Activated CD8-positive, alpha-beta T cell treated with anti-CD3 and anti-CD28 coated beads for 36 hours (primary cell): ENCODE measurements around the gene CDKAL1. TPM values are rescaled to one million over a fixed set of nuclear protein-coding genes. Genes with fewer than 3 reads are reported as not detected.
"Not testable (repeated sequence)": the region's sequence is repeated elsewhere in the genome, so short reads cannot be mapped to it uniquely, and the experiment has no call there.

Experiments used
- ATAC-seq: fragments of 200-7000 bp; cut with Tn5 transposase; one replicate; pipeline ENCODE4 v1.10.0; 2021; ENCODE audit warnings: mild to moderate bottlenecking, moderate library complexity
- CTCF ChIA-PET: fragments of 350-600 bp; sonication (Branson Sonifier 250); formaldehyde crosslinking; loops from one replicate; lab custom pipeline; 2021; ENCODE audit warnings: antibody characterized with exemption; lab: Charles Lee
- POLR2A ChIA-PET: fragments of 350-600 bp; sonication (Branson Sonifier 250); formaldehyde crosslinking; loops from one replicate; lab custom pipeline; 2021; ENCODE audit warnings: antibody characterized with exemption; lab: Charles Lee
- DNase-seq: peaks from one replicate; pipeline ENCODE4 v3.0.0-alpha.2; 2020
- H3K27ac Mint-ChIP-seq: one replicate; pipeline ENCODE4 v1.8.0; 2021; ENCODE audit warnings: mild to moderate bottlenecking, mixed read lengths
- H3K27me3 Mint-ChIP-seq: one replicate; pipeline ENCODE4 v1.8.0; 2021; ENCODE audit warnings: mixed read lengths
- H3K36me3 Mint-ChIP-seq: one replicate; pipeline ENCODE4 v1.8.0; 2021; ENCODE audit warnings: low read depth, mixed read lengths
- H3K4me1 Mint-ChIP-seq: one replicate; pipeline ENCODE4 v1.8.0; 2021; ENCODE audit warnings: low read depth, mixed read lengths
- H3K4me3 Mint-ChIP-seq: one replicate; pipeline ENCODE4 v1.8.0; 2021; ENCODE audit warnings: mild to moderate bottlenecking, moderate library complexity, mixed read lengths
- H3K9me3 Mint-ChIP-seq: one replicate; pipeline ENCODE4 v1.8.0; 2021; ENCODE audit warnings: mixed read lengths
- intact Hi-C: fragments of 100-400 bp; cut with micrococcal nuclease; formaldehyde crosslinking; loops from one replicate; pipeline ENCODE4 v1.10.0; 2022
- total RNA-seq, 2 experiments: library from RNA; stranded (reverse); gene quantifications; one replicate each; pipeline ENCODE4 v1.2.3, GENCODE V29; 2021
- TF ChIP-seq, protein P1 (sequence below): fragments of 200-600 bp; IDR thresholded peaks from one replicate; pipeline ENCODE4 v1.8.0; 2022; ENCODE audit warnings: antibody characterized with exemption, mild to moderate bottlenecking

The CDKAL1 gene
- total RNA-seq, 2 experiments from 2014 or later, result 21.6 to 23.6 TPM

GRCh38 chr6:20606831-20607230, 72.6 kb downstream of the CDKAL1 start:
- Mint-ChIP-seq H3K27ac (no peak overlapping the region), H3K4me1 (peaks cover 2% of the 10 kb centered on the region), H3K9me3 (peaks cover 6% of the 10 kb centered on the region), H3K4me3 (no peak overlapping the region), H3K27me3 (no peaks in the 10 kb centered on the region), H3K36me3 (peaks cover 18% of the 10 kb centered on the region)
- POLR2A ChIA-PET, result no interaction called here
- TF ChIP-seq, protein P1, sequence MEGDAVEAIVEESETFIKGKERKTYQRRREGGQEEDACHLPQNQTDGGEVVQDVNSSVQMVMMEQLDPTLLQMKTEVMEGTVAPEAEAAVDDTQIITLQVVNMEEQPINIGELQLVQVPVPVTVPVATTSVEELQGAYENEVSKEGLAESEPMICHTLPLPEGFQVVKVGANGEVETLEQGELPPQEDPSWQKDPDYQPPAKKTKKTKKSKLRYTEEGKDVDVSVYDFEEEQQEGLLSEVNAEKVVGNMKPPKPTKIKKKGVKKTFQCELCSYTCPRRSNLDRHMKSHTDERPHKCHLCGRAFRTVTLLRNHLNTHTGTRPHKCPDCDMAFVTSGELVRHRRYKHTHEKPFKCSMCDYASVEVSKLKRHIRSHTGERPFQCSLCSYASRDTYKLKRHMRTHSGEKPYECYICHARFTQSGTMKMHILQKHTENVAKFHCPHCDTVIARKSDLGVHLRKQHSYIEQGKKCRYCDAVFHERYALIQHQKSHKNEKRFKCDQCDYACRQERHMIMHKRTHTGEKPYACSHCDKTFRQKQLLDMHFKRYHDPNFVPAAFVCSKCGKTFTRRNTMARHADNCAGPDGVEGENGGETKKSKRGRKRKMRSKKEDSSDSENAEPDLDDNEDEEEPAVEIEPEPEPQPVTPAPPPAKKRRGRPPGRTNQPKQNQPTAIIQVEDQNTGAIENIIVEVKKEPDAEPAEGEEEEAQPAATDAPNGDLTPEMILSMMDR, result no peak
- DNase-seq (no peak), ATAC-seq (no peak)
- intact Hi-C loops, result no loop called here
- CTCF ChIA-PET, result no interaction called here

- intact Hi-C loops, result no loop called here
- ATAC-seq (no peak), DNase-seq (no peak)
- Mint-ChIP-seq H3K36me3 (peaks cover 13% of the 10 kb centered on the region), H3K4me3 (no peak overlapping the region), H3K27me3 (no peaks in the 10 kb centered on the region), H3K9me3 (peaks cover 6% of the 10 kb centered on the region), H3K27ac (no peak overlapping the region), H3K4me1 (peaks cover 2% of the 10 kb centered on the region)
- ChIA-PET POLR2A (no interaction called here), CTCF (no interaction called here)
- TF ChIP-seq, protein P1, result no peak
These were observed 74.1 kb downstream of the CDKAL1 start for GRCh38 chr6:20608356-20608755.

- TF ChIP-seq, protein P1, result no peak
- no peak for DNase-seq
- intact Hi-C loops, result no loop called here
- Mint-ChIP-seq H3K27me3 (no peaks in the 10 kb centered on the region), H3K4me1 (peaks cover 4% of the 10 kb centered on the region), H3K27ac (no peak overlapping the region), H3K4me3 (no peak overlapping the region), H3K36me3 (peaks cover 13% of the 10 kb centered on the region), H3K9me3 (peaks cover 6% of the 10 kb centered on the region)
- ChIA-PET CTCF (no interaction called here), POLR2A (no interaction called here)
- no peak for ATAC-seq
These were observed 74.6 kb downstream of the CDKAL1 start for GRCh38 chr6:20608905-20609304.

DNA sequence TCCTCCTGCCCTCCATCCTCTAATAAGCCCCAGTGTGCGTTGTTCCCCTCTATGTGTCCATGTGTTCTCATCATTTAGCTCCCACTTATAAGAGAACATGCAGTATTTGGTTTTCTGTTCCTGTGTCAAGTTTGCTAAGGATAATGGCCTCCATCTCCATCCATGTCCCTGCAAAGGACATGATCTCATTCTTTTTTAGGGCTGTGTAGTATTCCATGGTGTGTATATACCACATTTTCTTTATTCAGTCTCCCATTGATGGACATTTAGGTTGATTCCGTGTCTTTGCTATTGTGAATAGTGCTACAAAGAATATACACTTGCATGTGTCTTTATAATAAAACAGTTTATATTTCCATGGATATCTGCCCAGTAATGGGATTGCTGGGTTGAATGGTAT, 75.7 kb downstream of the CDKAL1 start:
- H3K27me3 Mint-ChIP-seq, H3K4me1 Mint-ChIP-seq, H3K9me3 Mint-ChIP-seq, H3K4me3 Mint-ChIP-seq, intact Hi-C loops, CTCF ChIA-PET, ATAC-seq, H3K27ac Mint-ChIP-seq, DNase-seq: not testable (repeated sequence)
- H3K36me3 Mint-ChIP-seq, result peaks cover 18% of the 10 kb centered on the region
- POLR2A ChIA-PET, result interaction anchor here (0.6 to 0.7 kb wide), 2 partner anchors 28 to 66 kb away, joined by 4 to 6 read pairs; no protein-coding TSS in a partner anchor

- Mint-ChIP-seq H3K4me3 (no peak overlapping the region), H3K27me3 (no peaks in the 10 kb centered on the region), H3K36me3 (peaks cover 18% of the 10 kb centered on the region), H3K9me3 (peaks cover 6% of the 10 kb centered on the region), H3K4me1 (peaks cover 4% of the 10 kb centered on the region), H3K27ac (no peak overlapping the region)
- ATAC-seq, result no peak
- intact Hi-C loops, result no loop called here
- CTCF ChIA-PET, result no interaction called here
- POLR2A ChIA-PET, result interaction anchor here (0.6 kb wide), 1 partner anchor 986 kb away, joined by 3 read pairs; no protein-coding TSS in a partner anchor
- no peak for DNase-seq
- TF ChIP-seq, protein P1, result no peak
These were observed 76.5 kb downstream of the CDKAL1 start for GRCh38 chr6:20610636-20611370.

DNA sequence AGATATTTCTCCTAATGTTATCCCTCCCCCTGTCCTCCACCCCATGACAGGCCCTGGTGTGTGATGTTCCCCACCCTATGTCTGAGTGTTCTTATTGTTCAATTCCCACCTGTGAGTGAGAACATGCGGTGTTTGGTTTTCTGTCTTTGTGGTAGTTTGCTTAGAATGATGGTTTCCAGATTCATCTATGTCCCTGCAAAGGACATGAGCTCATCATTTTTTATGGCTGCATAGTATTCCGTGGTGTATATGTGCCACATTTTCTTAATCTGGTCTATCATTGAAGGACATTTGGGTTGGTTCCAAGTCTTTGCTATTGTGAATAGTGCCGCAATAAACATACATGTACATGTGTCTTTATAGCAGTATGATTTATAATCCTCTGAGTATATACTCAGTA, 83.3 kb downstream of the CDKAL1 start:
- H3K9me3 Mint-ChIP-seq, intact Hi-C loops, H3K27me3 Mint-ChIP-seq, H3K4me3 Mint-ChIP-seq, H3K27ac Mint-ChIP-seq, POLR2A ChIA-PET, DNase-seq, ATAC-seq, CTCF ChIA-PET: not testable (repeated sequence)
- Mint-ChIP-seq H3K36me3 (peaks cover 13% of the 10 kb centered on the region), H3K4me1 (peaks cover 12% of the 10 kb centered on the region)
